ENCODE results near the gene DNAH9. TPM values are rescaled to one million over a fixed set of nuclear protein-coding genes. Genes with fewer than 3 reads are reported as not detected.

Gene DNAH9
- total RNA-seq, 1 experiment from 2014 or later: not detected

GRCh38 chr17:11840831-11841230 lies 242.6 kb downstream of the DNAH9 start:
- ChIA-PET POLR2A (no interaction called here), CTCF (no interaction called here)
- TF ChIP-seq CTCF (IDR thresholded peaks at IDR 0.05; ENCODE audit: insufficient read depth in 1 of 2, low read depth in 1 of 2, low read length in 1 of 2, severe bottlenecking in 1 of 2, unreplicated experiment in 1 of 2): no peak
- no peaks in the 10 kb centered on the region for H3K4me1 Mint-ChIP-seq (ENCODE audit: low read depth, unreplicated experiment)
- Histone ChIP-seq H3K4me3 (ENCODE audit: low read depth, low read length) (no peak overlapping the region), H3K36me3 (ENCODE audit: control insufficient read depth, insufficient read depth, low read length) (no peaks in the 10 kb centered on the region), H3K4me1 (no peaks in the 10 kb centered on the region), H3K9me3 (no peaks in the 10 kb centered on the region), H3K27me3 (replicated peaks; ENCODE audit: control insufficient read depth, insufficient read depth, low read length) (no peaks in the 10 kb centered on the region)
- no peak overlapping the region for H3K27ac Mint-ChIP-seq (ENCODE audit: unreplicated experiment)
- H3K36me3 Mint-ChIP-seq (ENCODE audit: insufficient read depth, unreplicated experiment): no peaks in the 10 kb centered on the region
- peaks cover 6% of the 10 kb centered on the region for H3K27me3 Mint-ChIP-seq (ENCODE audit: insufficient read depth, unreplicated experiment)
- no peak overlapping the region for H3K4me3 Mint-ChIP-seq (ENCODE audit: unreplicated experiment)
- BruUV-seq (replicated peaks): no TSS peak
- no peaks in the 10 kb centered on the region for H3K9me3 Mint-ChIP-seq (ENCODE audit: unreplicated experiment)
- no peak for DNase-seq
- intact Hi-C loops (cut with micrococcal nuclease; ENCODE audit: unreplicated experiment): no loop called here

GRCh38 chr17:11848330-11848729 lies 250.1 kb downstream of the DNAH9 start:
- Mint-ChIP-seq H3K9me3 (ENCODE audit: unreplicated experiment) (no peaks in the 10 kb centered on the region), H3K36me3 (ENCODE audit: insufficient read depth, unreplicated experiment) (no peaks in the 10 kb centered on the region), H3K4me3 (ENCODE audit: unreplicated experiment) (no peak overlapping the region), H3K27ac (ENCODE audit: unreplicated experiment) (no peak overlapping the region), H3K4me1 (ENCODE audit: low read depth, unreplicated experiment) (peaks cover 7% of the 10 kb centered on the region), H3K27me3 (ENCODE audit: insufficient read depth, unreplicated experiment) (no peaks in the 10 kb centered on the region)
- Histone ChIP-seq H3K36me3 (ENCODE audit: control insufficient read depth, insufficient read depth, low read length) (no peaks in the 10 kb centered on the region), H3K9me3 (no peaks in the 10 kb centered on the region), H3K27me3 (replicated peaks; ENCODE audit: control insufficient read depth, insufficient read depth, low read length) (no peaks in the 10 kb centered on the region), H3K4me3 (ENCODE audit: low read depth, low read length) (no peak overlapping the region), H3K4me1 (no peaks in the 10 kb centered on the region)
- BruUV-seq (replicated peaks): no TSS peak
- no peak for DNase-seq
- ChIA-PET POLR2A (no interaction called here), CTCF (no interaction called here)
- TF ChIP-seq CTCF (IDR thresholded peaks at IDR 0.05; ENCODE audit: insufficient read depth in 1 of 2, low read depth in 1 of 2, low read length in 1 of 2, severe bottlenecking in 1 of 2, unreplicated experiment in 1 of 2): no peak
- intact Hi-C loops (cut with micrococcal nuclease; ENCODE audit: unreplicated experiment): no loop called here

- DNase-seq: no peak
- Mint-ChIP-seq H3K27me3 (ENCODE audit: insufficient read depth, unreplicated experiment) (no peaks in the 10 kb centered on the region), H3K36me3 (ENCODE audit: insufficient read depth, unreplicated experiment) (no peaks in the 10 kb centered on the region), H3K4me1 (ENCODE audit: low read depth, unreplicated experiment) (peaks cover 7% of the 10 kb centered on the region), H3K4me3 (ENCODE audit: unreplicated experiment) (no peak overlapping the region), H3K9me3 (ENCODE audit: unreplicated experiment) (no peaks in the 10 kb centered on the region), H3K27ac (ENCODE audit: unreplicated experiment) (no peak overlapping the region)
- no TSS peak for BruUV-seq (replicated peaks)
- ChIA-PET CTCF (no interaction called here), POLR2A (no interaction called here)
- Histone ChIP-seq H3K36me3 (ENCODE audit: control insufficient read depth, insufficient read depth, low read length) (no peaks in the 10 kb centered on the region), H3K4me3 (ENCODE audit: low read depth, low read length) (no peak overlapping the region), H3K9me3 (no peaks in the 10 kb centered on the region), H3K4me1 (no peaks in the 10 kb centered on the region), H3K27me3 (replicated peaks; ENCODE audit: control insufficient read depth, insufficient read depth, low read length) (no peaks in the 10 kb centered on the region)
- no peak for TF ChIP-seq CTCF (IDR thresholded peaks at IDR 0.05; ENCODE audit: insufficient read depth in 1 of 2, low read depth in 1 of 2, low read length in 1 of 2, severe bottlenecking in 1 of 2, unreplicated experiment in 1 of 2)
- intact Hi-C loops (cut with micrococcal nuclease; ENCODE audit: unreplicated experiment): no loop called here
These were observed 254.0 kb downstream of the DNAH9 start for GRCh38 chr17:11852231-11852630.
